Retinal pigment epithelial cell (primary cell): ENCODE results near the gene TBC1D1.
"Not testable (repeated sequence)": the region's sequence is repeated elsewhere in the genome, so short reads cannot be mapped to it uniquely, and the experiment has no call there.

Experiments
- DNase-seq: peaks from one replicate; pipeline ENCODE4 v3.0.0-alpha.2; 2010; ENCODE audit warnings: low read depth
- H3K4me3 ChIP-seq: 2 replicates; pipeline ENCODE4 v1.5.1; 2011; ENCODE audit warnings: mild to moderate bottlenecking, low read length, control low read depth, moderate library complexity
- TF ChIP-seq, protein P1 (sequence below): conservative IDR thresholded peaks from 2 replicates; pipeline ENCODE4 v1.5.1; 2011; ENCODE audit warnings: low read depth, low read length, control low read depth, inconsistent platforms

Gene TBC1D1

DNA sequence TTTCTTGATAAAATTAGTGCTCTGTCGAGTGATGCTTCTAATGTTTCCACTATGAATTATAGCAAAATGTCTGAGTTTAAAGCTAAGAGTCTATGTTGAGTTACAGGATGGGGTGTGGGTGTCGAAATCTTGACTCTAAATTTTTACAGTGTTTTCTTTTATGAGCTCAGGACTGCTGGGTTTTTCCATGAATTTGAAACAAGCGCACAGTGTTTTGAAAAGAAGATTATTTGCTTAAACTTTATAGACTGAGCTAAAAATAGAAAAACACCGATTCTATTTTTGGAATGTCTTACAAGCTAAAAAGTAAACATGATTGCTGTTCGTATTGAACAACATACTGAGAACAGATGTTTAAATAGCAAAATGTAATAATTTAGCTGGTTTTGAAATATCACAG, 76.9 kb downstream of the TBC1D1 start:
- no peak for DNase-seq
- no peak overlapping the region for H3K4me3 ChIP-seq
- TF ChIP-seq, protein P1, sequence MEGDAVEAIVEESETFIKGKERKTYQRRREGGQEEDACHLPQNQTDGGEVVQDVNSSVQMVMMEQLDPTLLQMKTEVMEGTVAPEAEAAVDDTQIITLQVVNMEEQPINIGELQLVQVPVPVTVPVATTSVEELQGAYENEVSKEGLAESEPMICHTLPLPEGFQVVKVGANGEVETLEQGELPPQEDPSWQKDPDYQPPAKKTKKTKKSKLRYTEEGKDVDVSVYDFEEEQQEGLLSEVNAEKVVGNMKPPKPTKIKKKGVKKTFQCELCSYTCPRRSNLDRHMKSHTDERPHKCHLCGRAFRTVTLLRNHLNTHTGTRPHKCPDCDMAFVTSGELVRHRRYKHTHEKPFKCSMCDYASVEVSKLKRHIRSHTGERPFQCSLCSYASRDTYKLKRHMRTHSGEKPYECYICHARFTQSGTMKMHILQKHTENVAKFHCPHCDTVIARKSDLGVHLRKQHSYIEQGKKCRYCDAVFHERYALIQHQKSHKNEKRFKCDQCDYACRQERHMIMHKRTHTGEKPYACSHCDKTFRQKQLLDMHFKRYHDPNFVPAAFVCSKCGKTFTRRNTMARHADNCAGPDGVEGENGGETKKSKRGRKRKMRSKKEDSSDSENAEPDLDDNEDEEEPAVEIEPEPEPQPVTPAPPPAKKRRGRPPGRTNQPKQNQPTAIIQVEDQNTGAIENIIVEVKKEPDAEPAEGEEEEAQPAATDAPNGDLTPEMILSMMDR, result no peak

DNA sequence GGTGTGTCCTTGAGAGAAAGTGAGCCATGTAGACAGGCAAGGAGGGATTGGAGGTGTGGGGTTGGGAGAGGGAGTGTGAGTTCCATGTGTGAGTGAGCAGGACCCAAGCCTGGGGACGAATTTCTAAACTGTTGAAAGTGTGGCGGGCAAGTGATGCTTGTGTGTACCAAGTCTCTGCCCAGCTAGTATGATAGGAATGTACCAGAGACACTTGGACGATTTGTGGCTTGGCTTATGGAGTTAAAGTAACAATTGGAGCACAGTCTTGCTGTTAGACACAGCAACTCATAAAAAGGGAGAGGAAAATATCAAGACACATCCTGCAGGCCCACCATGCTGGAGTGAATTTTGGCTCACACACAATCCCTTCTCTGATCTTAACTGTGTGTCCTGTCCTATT, 77.9 kb downstream of the TBC1D1 start:
- no peak overlapping the region for H3K4me3 ChIP-seq
- TF ChIP-seq, protein P1, result no peak
- DNase-seq, result no peak

DNA sequence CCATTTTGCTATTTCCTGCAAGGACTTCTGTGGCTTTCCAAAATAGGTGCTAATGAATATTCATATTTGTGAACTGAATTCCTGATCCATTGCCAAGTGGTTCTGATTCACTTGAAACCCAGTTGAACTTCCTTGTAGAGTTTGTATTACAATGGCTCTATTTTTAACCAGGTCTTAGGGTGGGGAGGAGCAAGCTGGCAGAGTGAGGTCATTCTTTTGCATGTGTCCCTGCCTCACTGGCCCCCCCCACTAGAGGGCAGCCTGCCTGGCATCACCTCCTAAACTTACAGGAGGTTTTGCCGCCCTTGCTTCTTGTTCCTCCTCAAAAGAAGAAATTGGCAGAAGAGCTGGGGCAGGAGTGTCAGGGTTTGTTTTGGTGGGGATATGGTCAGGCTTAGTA, 79.8 kb downstream of the TBC1D1 start:
- no peak for DNase-seq
- H3K4me3 ChIP-seq, result no peak overlapping the region
- TF ChIP-seq, protein P1, result peak; percentile 48

DNA sequence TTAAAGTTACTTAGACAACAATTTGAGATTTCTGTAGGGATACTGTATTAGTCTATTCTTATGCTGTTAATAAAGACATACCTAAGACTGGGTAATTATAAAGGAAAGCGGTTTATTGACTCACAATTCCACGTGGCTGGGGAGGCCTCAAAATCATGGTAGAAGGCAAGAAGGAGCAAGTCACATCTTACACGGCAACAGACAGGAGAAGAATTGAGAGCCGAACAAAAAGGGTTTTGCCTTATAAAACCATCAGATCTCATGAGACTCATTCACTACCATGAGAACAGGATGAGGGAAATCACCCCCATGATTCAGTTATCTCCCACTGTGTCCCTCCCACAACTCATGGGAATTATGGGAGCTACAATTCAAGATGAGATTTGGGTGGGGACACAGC, 80.3 kb downstream of the TBC1D1 start:
- no peak overlapping the region for H3K4me3 ChIP-seq
- DNase-seq, result no peak
- TF ChIP-seq, protein P1, result no peak

DNA sequence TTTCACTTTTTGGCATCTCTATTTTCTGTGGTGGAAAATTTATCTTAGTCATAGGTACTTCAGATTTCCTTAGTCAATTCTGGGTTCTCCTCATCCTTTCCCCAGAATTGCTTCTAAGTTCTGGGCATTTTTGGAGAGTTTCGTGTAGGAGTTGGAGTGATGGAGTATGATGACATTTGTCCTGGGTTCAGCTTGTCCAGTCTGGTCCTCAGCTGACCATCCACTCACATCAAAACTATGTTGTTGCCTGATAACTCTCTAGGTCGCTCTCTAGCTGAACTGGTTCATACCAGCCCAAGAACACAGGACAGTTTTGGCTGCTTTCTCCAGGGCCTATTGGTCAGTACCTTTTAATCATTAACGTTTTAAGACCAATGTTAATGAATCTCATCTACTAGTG, 82.6 kb downstream of the TBC1D1 start:
- no peak for DNase-seq
- H3K4me3 ChIP-seq, result no peak overlapping the region
- TF ChIP-seq, protein P1, result no peak

DNA sequence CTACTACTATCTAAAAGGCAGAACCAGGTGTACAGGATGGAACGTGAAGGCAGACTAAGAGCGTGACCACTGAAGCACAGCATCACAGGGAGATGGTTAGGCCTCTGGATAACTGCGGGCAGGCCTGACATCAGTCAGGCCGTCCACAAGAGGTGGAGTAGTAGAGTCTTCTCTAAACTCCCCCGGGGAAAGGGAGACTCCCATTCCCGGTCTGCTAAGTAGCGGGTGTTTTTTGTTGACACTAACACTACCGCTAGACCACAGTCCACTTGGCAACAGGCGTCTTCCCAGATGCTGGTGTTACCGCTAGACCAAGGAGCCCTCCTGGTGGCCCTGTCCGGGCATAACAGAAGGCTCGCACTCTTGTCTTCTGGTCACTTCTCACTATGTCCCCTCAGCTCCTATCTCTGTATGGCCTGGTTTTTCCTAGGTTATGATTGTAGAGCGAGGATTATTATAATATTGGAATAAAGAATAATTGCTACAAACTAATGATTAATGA, 84.5 kb downstream of the TBC1D1 start:
- not testable (repeated sequence) for DNase-seq, H3K4me3 ChIP-seq

DNA sequence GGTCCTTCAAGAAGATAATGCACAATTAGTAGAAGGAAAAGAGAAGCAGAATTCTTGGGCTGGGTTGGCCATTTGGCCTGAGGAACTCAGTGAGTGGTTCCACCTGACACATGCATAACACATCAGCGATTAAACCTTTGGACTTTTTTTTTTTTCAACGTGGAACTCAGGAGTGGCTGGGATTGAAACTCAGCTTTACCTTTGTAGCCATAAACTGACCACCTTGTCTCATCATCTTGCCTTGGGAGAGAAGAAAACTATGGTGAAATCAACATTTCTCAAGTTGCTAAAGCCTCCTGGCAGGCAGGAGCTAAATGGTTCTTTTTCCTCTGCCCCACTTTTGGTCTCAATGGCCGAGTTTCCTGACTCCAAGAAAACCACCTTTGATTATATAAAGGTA, 85.6 kb downstream of the TBC1D1 start:
- H3K4me3 ChIP-seq, result peak overlapping the region; percentile 59
- DNase-seq, result no peak
- TF ChIP-seq, protein P1, result no peak

DNA sequence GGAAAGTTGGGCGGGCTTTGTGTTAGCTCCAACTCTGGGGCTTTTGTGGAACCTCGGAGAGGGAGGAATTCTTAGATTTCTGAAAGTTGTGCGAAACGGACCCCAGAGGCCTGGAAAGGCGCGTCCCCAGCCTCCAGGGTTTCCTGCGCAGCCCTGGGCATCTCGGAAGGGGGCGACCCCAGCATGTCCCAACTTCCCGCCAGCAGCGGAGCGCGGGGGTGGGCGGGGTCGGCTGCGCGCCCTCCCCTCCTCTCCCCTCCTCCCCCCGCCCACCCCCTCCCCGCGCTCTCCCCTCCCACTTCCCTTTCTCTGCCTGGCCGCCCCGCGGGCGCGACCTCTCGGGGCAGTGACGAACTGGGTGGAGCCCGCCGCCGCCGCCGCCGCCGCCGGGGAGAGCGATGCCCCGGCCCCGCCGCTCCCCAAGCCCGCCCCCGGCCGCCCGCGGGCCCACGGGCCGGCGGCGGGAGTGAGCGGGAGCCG, 86.1 kb downstream of the TBC1D1 start:
- TF ChIP-seq, protein P1, result no peak
- no peak for DNase-seq
- peak overlapping the region; percentile 59 for H3K4me3 ChIP-seq
